H9 (cell line): ENCODE data around the gene DGKD. TPM values are rescaled to one million over a fixed set of nuclear protein-coding genes. Genes with fewer than 3 reads are reported as not detected.
A peak's percentile ranks its signal among the peaks of the same experiment; 100 is the strongest.

Experiments used
- DNase-seq: peaks from one replicate; pipeline ENCODE4 v3.0.0-alpha.2; 2017
- H2AFZ ChIP-seq: one replicate; pipeline ENCODE4 v1.6.1; 2013; ENCODE audit warnings: mild to moderate bottlenecking, low read length, control low read depth, moderate library complexity
- H2AK5ac ChIP-seq: 2 replicates; pipeline ENCODE4 v1.6.1; 2013; ENCODE audit warnings: low read length, control low read depth, mixed read lengths; ENCODE audit not compliant: insufficient read length
- H2BK120ac ChIP-seq: one replicate; pipeline ENCODE4 v1.6.1; 2013; ENCODE audit warnings: low read depth, mild to moderate bottlenecking, low read length, control low read depth, inconsistent platforms; ENCODE audit not compliant: poor library complexity, severe bottlenecking
- H2BK12ac ChIP-seq: 2 replicates; pipeline ENCODE4 v1.6.1; 2013; ENCODE audit warnings: low read length, control low read depth, mixed read lengths, low read depth; ENCODE audit not compliant: insufficient read length
- H2BK15ac ChIP-seq: 2 replicates; pipeline ENCODE4 v1.6.1; 2013; ENCODE audit warnings: low read depth, low read length, control low read depth
- H2BK20ac ChIP-seq: one replicate; pipeline ENCODE4 v1.6.1; 2013; ENCODE audit warnings: low read depth, mild to moderate bottlenecking, low read length, control low read depth, inconsistent platforms; ENCODE audit not compliant: poor library complexity, severe bottlenecking
- H2BK5ac ChIP-seq: 2 replicates; pipeline ENCODE4 v1.6.1; 2013; ENCODE audit warnings: low read length, control low read depth, mixed read lengths; ENCODE audit not compliant: insufficient read length
- H3K14ac ChIP-seq: 2 replicates; pipeline ENCODE4 v1.6.1; 2013; ENCODE audit warnings: low read length, control low read depth; ENCODE audit not compliant: insufficient read depth
- H3K18ac ChIP-seq: 2 replicates; pipeline ENCODE4 v1.6.1; 2013; ENCODE audit warnings: low read depth, mild to moderate bottlenecking, mixed read lengths, low read length, control low read depth; ENCODE audit not compliant: insufficient read length
- H3K23ac ChIP-seq: 2 replicates; pipeline ENCODE4 v1.6.1; 2013; ENCODE audit warnings: low read length, control low read depth, mixed read lengths, low read depth; ENCODE audit not compliant: insufficient read length
- H3K23me2 ChIP-seq: 2 replicates; pipeline ENCODE4 v1.6.1; 2013; ENCODE audit warnings: low read depth, mild to moderate bottlenecking, mixed read lengths, low read length, control low read depth; ENCODE audit not compliant: insufficient read length, poor library complexity, severe bottlenecking
- H3K27ac ChIP-seq: 2 replicates; pipeline ENCODE4 v1.5.1; 2013; ENCODE audit warnings: low read length, control low read depth, mixed read lengths, low read depth; ENCODE audit not compliant: insufficient read length
- H3K27me3 ChIP-seq: 2 replicates; pipeline ENCODE4 v1.6.1; 2013; ENCODE audit warnings: low read length, control low read depth, inconsistent platforms; ENCODE audit not compliant: insufficient read depth
- H3K4ac ChIP-seq: 2 replicates; pipeline ENCODE4 v1.6.1; 2013; ENCODE audit warnings: low read depth, mild to moderate bottlenecking, control low read depth, inconsistent platforms, low read length, moderate library complexity
- H3K4me1 ChIP-seq: 2 replicates; pipeline ENCODE4 v1.6.1; 2013; ENCODE audit warnings: low read length, control low read depth, inconsistent platforms; ENCODE audit not compliant: insufficient read depth
- H3K4me2 ChIP-seq: 2 replicates; pipeline ENCODE4 v1.6.1; 2013; ENCODE audit warnings: low read length, control low read depth, mixed read lengths; ENCODE audit not compliant: insufficient read length, insufficient read depth
- H3K56ac ChIP-seq: 2 replicates; pipeline ENCODE4 v1.6.1; 2013; ENCODE audit warnings: low read depth, mild to moderate bottlenecking, mixed read lengths, low read length, control low read depth; ENCODE audit not compliant: insufficient read length
- H3K79me1 ChIP-seq: 2 replicates; pipeline ENCODE4 v1.6.1; 2013; ENCODE audit warnings: low read depth, mild to moderate bottlenecking, moderate library complexity, low read length, control low read depth, inconsistent platforms; ENCODE audit not compliant: insufficient read depth, poor library complexity, severe bottlenecking
- H3K79me2 ChIP-seq: 2 replicates; pipeline ENCODE4 v1.6.1; 2013; ENCODE audit warnings: low read length, control low read depth, inconsistent platforms; ENCODE audit not compliant: insufficient read depth
- H3K9ac ChIP-seq: 2 replicates; pipeline ENCODE4 v1.6.1; 2013; ENCODE audit warnings: low read length, control low read depth, mixed read lengths; ENCODE audit not compliant: insufficient read length; ENCODE audit errors: extremely low read depth
- H3K9me3 ChIP-seq: one replicate; pipeline ENCODE4 v1.6.1; 2013; ENCODE audit warnings: low read depth, low read length, inconsistent platforms; ENCODE audit not compliant: control insufficient read depth
- H3T11ph ChIP-seq: one replicate; pipeline ENCODE4 v1.6.1; 2013; ENCODE audit warnings: mild to moderate bottlenecking, low read length, control low read depth, inconsistent platforms
- H4K20me1 ChIP-seq: one replicate; pipeline ENCODE4 v1.6.1; 2013; ENCODE audit not compliant: control insufficient read depth, insufficient read length, insufficient read depth
- H4K5ac ChIP-seq: 2 replicates; pipeline ENCODE4 v1.6.1; 2013; ENCODE audit warnings: low read depth, mild to moderate bottlenecking, mixed read lengths, low read length, control low read depth; ENCODE audit not compliant: insufficient read length
- H4K8ac ChIP-seq: replicated peaks from 2 replicates; pipeline ENCODE4 v1.6.1; 2013; ENCODE audit warnings: low read length, control low read depth, mixed read lengths, low read depth; ENCODE audit not compliant: insufficient read length
- H4K91ac ChIP-seq: 2 replicates; pipeline ENCODE4 v1.6.1; 2013; ENCODE audit warnings: low read depth, mild to moderate bottlenecking, moderate library complexity, mixed read lengths, low read length, control low read depth; ENCODE audit not compliant: insufficient read length
- H3K27ac Mint-ChIP-seq, 3 experiments: 2 replicates in 2 of 3; 3 replicates in 1 of 3; pipeline ENCODE4 v1.8.0; 2020 to 2021; ENCODE audit warnings: mixed read lengths in 3 of 3, mild to moderate bottlenecking in 1 of 3, moderate library complexity in 1 of 3
- H3K27me3 Mint-ChIP-seq: 2 replicates; pipeline ENCODE4 v1.8.0; 2021; ENCODE audit warnings: low read depth, mild to moderate bottlenecking, moderate library complexity, mixed read lengths
- H3K36me3 Mint-ChIP-seq, 3 experiments: 2 replicates in 2 of 3; 3 replicates in 1 of 3; pipeline ENCODE4 v1.8.0; 2020 to 2021; ENCODE audit warnings: low read depth in 3 of 3, mixed read lengths in 3 of 3; ENCODE audit not compliant: insufficient read depth in 1 of 3
- H3K4me1 Mint-ChIP-seq, 2 experiments: 2 replicates each; pipeline ENCODE4 v1.8.0; 2020; ENCODE audit warnings: mixed read lengths in 2 of 2
- H3K4me3 Mint-ChIP-seq, 2 experiments: 2 replicates in 1 of 2; 3 replicates in 1 of 2; pipeline ENCODE4 v1.8.0; 2020 to 2021; ENCODE audit warnings: mild to moderate bottlenecking in 2 of 2, mixed read lengths in 2 of 2, moderate library complexity in 1 of 2
- H3K9me3 Mint-ChIP-seq, 2 experiments: 2 replicates in 1 of 2; 3 replicates in 1 of 2; pipeline ENCODE4 v1.8.0; 2020; ENCODE audit warnings: mild to moderate bottlenecking in 2 of 2, mixed read lengths in 2 of 2, moderate library complexity in 1 of 2
- WGBS: extraction: QIAGEN DNeasy Blood & Tissue Kit; methylation state at CpG from one replicate; pipeline ENCODE4 v1.1.7; 2013; ENCODE audit warnings: missing lambda C conversion rate, low lambda C conversion rate, mixed read lengths; ENCODE audit not compliant: insufficient read length; ENCODE audit errors: extremely low coverage; 5-methylcytosine and 5-hydroxymethylcytosine counted together
- total RNA-seq: library from RNA; stranded (reverse); gene quantifications from 2 replicates; pipeline ENCODE4 v1.2.1, GENCODE V29; 2021
- TF ChIP-seq, protein P1 (sequence below): fragments of 200-600 bp; sonication (generic); conservative IDR thresholded peaks from 3 replicates; pipeline ENCODE4 v1.8.0; 2021; ENCODE audit warnings: antibody characterized with exemption, mild to moderate bottlenecking

DGKD gene
- total RNA-seq, 1 experiment from 2014 or later, result 20.7 TPM

DNA sequence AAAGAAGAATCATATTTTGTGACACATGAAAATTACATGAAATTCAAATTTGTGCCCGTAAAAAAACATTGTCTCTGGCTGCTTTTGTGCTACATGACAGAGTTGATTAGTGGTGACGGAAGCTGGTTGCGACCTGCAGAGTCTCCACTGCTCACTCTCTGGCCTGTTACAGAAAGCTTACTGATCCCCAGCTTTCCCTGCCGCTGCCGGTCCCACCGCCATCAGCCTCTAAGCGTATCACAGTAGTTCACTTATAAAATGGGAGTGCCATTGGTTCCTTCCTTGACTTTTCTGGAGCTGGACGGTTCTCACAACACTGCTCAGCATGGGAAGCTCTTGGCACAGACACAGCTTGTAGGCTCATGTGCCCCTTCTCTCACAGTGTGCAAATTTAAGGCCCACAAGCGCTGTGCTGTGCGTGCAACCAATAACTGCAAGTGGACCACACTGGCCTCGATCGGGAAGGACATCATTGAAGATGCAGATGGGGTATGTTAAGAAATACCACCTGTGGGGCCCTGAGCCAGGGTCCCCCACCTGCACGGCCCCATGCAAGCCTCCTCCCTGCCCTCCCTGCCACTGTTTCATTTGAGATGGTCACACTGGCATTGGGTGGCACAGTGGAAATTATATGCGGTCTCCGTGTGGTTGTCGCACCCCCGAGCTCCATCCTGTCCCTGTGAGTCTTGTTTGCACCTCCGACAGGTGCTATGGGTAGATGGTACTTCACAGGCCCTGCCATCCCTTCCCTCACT lies 81.3 kb downstream of the DGKD start:
- Histone ChIP-seq H4K8ac (no peak overlapping the region), H3K4me1 (no peaks in the 10 kb centered on the region), H2BK15ac (no peak overlapping the region), H3K18ac (no peak overlapping the region), H2BK20ac (no peak overlapping the region), H3K9me3 (no peaks in the 10 kb centered on the region), H3K27ac (no peak overlapping the region), H3K23me2 (no peaks in the 10 kb centered on the region), H3K27me3 (no peaks in the 10 kb centered on the region), H2BK5ac (no peak overlapping the region), H4K5ac (no peak overlapping the region), H3K79me2 (no peaks in the 10 kb centered on the region), H3K56ac (no peak overlapping the region), H3K23ac (no peak overlapping the region), H2BK120ac (no peak overlapping the region), H4K91ac (no peak overlapping the region), H2AK5ac (no peak overlapping the region), H3K14ac (no peak overlapping the region), H2AFZ (no peak overlapping the region), H4K20me1 (no peaks in the 10 kb centered on the region), H3K4ac (no peak overlapping the region), H2BK12ac (no peak overlapping the region), H3K79me1 (no peaks in the 10 kb centered on the region), H3T11ph (no peak overlapping the region), H3K9ac (no peak overlapping the region), H3K4me2 (no peak overlapping the region)
- WGBS, result no CpG with 5 or more reads among the region's 18 CpGs
- Mint-ChIP-seq H3K9me3 (no peaks in the 10 kb centered on the region; a peak in 1 of 5 replicates), H3K4me3 (no peak overlapping the region), H3K27ac (peak overlapping the region in 1 of 3 experiments; percentile 34; a peak in 2 of 7 replicates), H3K27me3 (no peaks in the 10 kb centered on the region), H3K4me1 (no peaks in the 10 kb centered on the region), H3K36me3 (peaks cover 0 to 7% (median 4%) of the 10 kb centered on the region in 3 experiments; a peak in 3 of 7 replicates)
- peak; percentile 9 for DNase-seq
- TF ChIP-seq, protein P1, sequence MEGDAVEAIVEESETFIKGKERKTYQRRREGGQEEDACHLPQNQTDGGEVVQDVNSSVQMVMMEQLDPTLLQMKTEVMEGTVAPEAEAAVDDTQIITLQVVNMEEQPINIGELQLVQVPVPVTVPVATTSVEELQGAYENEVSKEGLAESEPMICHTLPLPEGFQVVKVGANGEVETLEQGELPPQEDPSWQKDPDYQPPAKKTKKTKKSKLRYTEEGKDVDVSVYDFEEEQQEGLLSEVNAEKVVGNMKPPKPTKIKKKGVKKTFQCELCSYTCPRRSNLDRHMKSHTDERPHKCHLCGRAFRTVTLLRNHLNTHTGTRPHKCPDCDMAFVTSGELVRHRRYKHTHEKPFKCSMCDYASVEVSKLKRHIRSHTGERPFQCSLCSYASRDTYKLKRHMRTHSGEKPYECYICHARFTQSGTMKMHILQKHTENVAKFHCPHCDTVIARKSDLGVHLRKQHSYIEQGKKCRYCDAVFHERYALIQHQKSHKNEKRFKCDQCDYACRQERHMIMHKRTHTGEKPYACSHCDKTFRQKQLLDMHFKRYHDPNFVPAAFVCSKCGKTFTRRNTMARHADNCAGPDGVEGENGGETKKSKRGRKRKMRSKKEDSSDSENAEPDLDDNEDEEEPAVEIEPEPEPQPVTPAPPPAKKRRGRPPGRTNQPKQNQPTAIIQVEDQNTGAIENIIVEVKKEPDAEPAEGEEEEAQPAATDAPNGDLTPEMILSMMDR, result no peak
